Stimulated activated CD8-positive, alpha-beta memory T cell treated with anti-CD3 and anti-CD28 coated beads, Interleukin-4, amount 100 ng/mL, for 24 hours (primary cell): ENCODE measurements around the gene FRMPD2.
"Not testable (repeated sequence)": the region's sequence is repeated elsewhere in the genome, so short reads cannot be mapped to it uniquely, and the experiment has no call there.

ENCODE experiments used
- DNase-seq: peaks from one replicate; pipeline ENCODE4 v3.0.0-alpha.2; 2020; ENCODE audit warnings: low read depth

Gene FRMPD2

DNA sequence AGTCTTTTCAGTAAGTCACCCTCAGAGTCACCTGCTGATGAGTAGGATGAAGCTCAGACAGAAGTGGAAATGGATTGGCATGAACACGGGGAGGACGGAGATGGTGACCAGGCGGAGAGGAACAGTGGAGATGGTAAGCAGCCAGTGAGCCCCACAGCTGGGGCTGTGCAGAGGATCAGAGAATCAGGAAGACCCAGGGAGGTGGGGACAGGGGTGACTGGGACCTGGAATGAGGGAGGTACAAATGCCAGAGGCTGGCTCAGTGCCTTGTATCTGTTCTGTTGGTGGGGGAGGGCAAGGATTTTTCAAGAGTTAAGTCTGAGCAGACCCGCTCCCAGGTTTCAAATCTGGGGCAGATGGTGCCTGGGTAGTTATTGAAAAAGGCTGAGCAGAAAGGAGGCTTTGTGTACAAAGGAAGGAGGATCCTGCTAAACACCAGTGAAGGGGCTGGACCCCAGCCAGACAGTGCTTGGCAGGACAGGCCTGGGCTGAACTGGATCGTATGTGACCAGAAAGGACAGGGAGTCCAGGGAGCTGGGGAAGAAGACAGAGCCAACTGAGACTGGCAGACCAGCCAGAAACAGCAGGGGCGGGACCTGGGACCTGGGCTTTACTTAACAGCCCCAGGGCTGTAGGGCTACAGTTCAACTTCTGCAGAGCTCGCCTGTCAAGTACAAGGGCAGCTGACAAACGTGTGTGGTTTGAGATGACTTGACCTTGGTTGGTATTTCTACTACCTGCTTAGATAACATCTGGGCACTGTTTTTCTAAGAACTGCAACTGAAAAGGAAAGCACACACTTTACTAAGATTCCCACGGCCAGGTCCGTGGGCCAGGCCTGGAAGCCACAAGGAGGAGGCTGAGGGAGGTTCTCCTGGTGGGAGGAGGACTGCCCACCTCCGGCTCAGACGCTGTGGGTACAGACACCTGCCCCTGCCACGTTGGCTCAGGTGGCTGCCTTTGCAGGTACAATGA is 13.2 kb upstream of the FRMPD2 start:
- DNase-seq, result no peak

GRCh38 chr10:48286356-48286755 is 11.9 kb upstream of the FRMPD2 start:
- DNase-seq, result no peak

DNA sequence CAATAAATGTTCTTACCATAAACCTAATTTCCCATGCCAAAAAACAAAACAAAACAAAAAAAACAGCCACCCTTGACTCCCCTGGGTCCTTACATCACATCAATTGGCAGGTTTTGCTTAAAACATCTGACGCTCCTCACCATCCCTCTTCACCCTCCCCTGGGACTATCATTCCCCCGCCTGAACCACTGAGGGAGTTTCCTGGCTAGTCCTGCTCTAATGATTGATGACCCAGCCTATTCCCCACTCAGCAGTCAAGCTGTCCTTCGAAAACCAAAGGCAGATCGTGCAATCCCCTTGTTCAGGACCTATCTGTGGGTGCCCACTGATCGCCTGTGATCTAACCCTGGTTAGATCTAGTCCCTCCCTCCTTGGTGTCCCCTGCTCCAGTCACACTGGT is 11.2 kb upstream of the FRMPD2 start:
- no peak for DNase-seq

DNA sequence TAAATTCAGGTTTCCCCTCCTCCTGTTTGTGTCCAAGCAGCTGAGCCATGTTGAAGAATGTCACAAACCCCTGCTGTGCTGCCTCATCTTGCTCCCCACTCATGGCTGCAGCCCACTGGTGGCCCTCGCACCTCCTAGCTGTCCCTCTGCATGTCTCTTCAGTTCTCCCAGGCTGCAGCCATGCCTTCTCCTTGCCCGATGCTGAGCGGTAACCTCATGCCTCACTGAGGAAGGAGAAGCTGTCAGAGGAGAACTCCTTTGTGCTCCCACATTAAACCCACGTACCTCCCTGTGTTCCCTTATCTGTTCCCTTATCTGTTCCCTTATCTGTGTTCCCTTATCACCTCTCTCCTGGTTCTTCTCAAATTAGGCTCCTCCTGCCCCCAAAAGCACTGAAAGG is 10.3 kb upstream of the FRMPD2 start:
- no peak for DNase-seq

GRCh38 chr10:48284002-48284546 is 9.6 kb upstream of the FRMPD2 start:
- no peak for DNase-seq

- no peak for DNase-seq
Observed at GRCh38 chr10:48282829-48283228, 8.3 kb upstream of the FRMPD2 start.

DNA sequence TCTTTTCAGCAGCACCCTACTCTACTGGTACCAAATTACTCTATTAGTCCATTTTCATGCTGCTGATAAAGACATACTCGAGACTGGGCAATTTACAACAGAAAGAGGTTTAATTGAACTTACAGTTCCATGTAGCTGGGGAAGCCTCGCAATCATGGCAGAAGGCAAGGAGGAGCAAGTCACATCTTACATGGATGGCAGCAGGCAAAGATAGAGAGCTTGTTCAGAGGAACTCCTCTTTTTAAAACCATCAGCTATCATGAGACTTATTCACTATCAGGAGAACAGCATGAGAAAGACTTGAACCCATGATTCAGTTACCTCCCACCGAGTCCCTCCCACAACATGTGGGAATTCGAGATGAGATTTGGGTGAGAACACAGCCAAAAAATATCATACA is 7.2 kb upstream of the FRMPD2 start:
- not testable (repeated sequence) for DNase-seq

- DNase-seq, result no peak
Observed at GRCh38 chr10:48279081-48279751, 4.7 kb upstream of the FRMPD2 start.

GRCh38 chr10:48277093-48277492 is 2.6 kb upstream of the FRMPD2 start:
- DNase-seq, result no peak

GRCh38 chr10:48273741-48274140 is 755 bp downstream of the FRMPD2 start:
- DNase-seq, result no peak

DNA sequence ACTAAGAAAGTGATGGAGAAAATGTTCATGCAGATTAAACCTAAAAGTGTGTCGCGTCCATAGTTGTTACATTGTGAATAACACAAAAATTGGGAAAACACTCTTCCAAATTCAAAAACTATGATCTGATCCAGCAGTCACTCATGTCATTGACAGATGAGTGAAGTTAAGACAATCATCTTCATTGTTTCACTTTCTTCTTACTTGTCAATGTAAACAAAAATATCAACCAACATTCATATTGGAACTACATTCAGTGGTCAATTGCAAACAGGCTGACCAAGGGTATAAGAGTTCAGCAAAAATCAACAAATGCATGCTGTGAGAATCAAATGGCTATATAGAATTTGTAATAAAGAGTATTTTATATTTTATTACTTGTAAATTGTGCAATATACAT is 1.8 kb downstream of the FRMPD2 start:
- no peak for DNase-seq

GRCh38 chr10:48271047-48271730 is 3.3 kb downstream of the FRMPD2 start:
- DNase-seq, result no peak

GRCh38 chr10:48266528-48266927 is 8.0 kb downstream of the FRMPD2 start:
- DNase-seq, result no peak

GRCh38 chr10:48258105-48258504 is 16.4 kb downstream of the FRMPD2 start:
- no peak for DNase-seq

GRCh38 chr10:48257407-48257961 is 17.0 kb downstream of the FRMPD2 start:
- no peak for DNase-seq

- no peak for DNase-seq
Observed at GRCh38 chr10:48255722-48256121, 18.8 kb downstream of the FRMPD2 start.

- no peak for DNase-seq
Observed at GRCh38 chr10:48254750-48255512, 19.6 kb downstream of the FRMPD2 start.

DNA sequence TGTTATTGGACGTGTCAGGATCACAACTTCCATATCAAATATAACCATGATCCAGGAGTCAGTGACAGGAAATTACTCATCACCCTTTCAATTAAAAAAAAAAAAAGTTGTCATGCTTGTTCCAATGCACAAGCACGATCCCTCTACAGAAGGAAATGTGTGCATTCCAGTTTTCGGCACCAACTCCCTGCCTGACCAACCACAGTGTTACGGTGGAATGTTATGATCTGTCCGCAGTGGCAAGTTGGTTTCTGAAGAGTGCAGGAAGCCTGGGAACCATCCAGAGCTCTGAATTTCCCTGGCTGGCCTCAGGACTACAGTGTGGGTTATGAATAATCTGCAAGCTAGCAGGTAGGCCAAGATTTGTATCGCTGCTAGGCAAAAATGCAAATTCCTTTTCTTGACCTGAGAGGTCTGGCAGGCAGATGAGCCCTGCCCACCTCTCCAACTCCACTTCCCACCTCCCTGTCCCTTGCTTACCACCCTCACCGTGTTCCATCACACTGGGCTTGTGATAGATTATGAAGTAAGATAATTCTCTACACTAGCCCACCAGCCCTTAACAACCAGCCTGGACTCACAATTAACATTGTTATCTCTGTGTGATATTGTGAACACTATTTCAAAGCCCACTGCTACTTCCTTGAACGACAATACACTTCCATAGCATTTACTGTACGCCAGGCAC is 20.4 kb downstream of the FRMPD2 start:
- no peak for DNase-seq

DNA sequence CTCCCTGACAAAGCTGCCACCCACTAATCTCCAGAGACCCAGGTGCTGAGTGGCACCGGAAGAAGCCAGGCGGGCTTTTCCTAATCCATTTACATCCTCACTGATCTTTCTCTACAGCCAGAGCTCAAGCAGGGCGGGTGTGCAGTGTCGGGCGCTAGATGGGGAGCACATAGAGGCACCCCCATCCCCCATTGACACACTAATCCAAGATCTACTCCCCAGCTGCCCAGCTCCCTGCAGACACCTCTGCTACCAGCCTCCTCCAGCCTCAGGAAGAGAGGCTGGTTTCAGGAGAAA is 22.2 kb downstream of the FRMPD2 start:
- DNase-seq, result no peak

GRCh38 chr10:48251525-48252353 is 22.8 kb downstream of the FRMPD2 start:
- no peak for DNase-seq
